Measurements from ENCODE around the gene AP2B1. TPM values are rescaled to one million over a fixed set of nuclear protein-coding genes. Genes with fewer than 3 reads are reported as not detected.

AP2B1 gene
- total RNA-seq, 4 donors from 2014 or later: 62.0 to 77.2 (median 70.1) TPM

DNA sequence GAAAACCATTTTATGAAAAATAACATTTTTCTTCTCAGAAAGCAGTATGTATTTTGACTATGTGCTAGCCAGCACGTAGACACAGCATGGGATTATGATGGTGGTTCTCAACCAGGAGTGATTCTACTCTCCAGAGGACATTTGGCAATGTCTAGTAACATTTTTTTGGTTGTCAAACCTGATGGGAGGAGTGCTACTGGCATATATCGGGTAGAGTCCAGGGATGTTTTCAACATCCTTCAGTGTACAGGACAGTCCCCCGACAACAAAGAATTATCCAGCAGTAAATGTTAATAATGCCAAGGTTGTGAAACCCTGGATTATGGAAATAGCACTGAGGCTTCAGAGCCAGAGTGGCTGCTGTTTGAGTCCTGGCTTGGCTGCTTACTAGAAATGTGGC lies 27.7 kb downstream of the AP2B1 start:
- TF ChIP-seq, protein P1, sequence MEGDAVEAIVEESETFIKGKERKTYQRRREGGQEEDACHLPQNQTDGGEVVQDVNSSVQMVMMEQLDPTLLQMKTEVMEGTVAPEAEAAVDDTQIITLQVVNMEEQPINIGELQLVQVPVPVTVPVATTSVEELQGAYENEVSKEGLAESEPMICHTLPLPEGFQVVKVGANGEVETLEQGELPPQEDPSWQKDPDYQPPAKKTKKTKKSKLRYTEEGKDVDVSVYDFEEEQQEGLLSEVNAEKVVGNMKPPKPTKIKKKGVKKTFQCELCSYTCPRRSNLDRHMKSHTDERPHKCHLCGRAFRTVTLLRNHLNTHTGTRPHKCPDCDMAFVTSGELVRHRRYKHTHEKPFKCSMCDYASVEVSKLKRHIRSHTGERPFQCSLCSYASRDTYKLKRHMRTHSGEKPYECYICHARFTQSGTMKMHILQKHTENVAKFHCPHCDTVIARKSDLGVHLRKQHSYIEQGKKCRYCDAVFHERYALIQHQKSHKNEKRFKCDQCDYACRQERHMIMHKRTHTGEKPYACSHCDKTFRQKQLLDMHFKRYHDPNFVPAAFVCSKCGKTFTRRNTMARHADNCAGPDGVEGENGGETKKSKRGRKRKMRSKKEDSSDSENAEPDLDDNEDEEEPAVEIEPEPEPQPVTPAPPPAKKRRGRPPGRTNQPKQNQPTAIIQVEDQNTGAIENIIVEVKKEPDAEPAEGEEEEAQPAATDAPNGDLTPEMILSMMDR (IDR thresholded peaks at IDR 0.05; ENCODE audit: low read depth): no peak

DNA sequence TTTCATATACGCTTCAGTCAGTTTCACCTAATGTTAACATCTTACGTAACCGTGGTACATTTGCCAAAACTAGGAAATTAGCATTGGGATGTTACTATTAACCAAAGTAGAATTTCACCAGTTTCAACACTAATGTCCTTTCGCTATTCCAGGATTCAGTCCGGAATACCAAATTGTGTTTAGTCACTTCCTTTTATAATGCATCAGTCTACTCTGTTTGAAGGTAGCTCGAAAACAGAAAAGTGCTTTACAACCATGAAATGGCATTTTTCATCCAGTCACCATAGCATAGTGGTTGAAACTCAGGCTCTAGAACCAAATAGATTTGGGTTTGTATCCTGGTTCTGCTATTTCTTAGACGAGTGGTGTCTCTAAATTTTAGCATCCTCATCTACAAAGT lies 29.4 kb downstream of the AP2B1 start:
- TF ChIP-seq, protein P1 (IDR thresholded peaks at IDR 0.05; ENCODE audit: low read depth): no peak

DNA sequence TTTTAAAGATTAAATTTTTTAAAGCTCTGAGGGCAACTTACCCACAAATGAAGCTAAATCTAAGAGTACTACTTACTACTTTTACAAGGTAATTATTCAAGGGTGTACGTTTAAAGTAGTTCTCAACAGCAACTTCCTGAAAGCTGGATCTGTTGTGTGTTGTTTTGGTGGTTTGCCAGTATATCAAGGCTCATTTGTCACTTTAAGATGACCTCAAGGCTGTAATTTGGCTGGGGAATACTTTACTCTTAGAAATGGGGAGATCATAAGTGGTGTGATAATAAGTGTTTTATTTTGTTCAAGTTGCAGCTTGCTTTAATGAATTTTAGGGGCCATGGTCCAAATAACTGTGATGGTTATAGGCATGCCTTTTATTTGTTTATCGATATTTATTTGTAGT lies 30.4 kb downstream of the AP2B1 start:
- TF ChIP-seq, protein P1 (IDR thresholded peaks at IDR 0.05; ENCODE audit: low read depth): no peak

DNA sequence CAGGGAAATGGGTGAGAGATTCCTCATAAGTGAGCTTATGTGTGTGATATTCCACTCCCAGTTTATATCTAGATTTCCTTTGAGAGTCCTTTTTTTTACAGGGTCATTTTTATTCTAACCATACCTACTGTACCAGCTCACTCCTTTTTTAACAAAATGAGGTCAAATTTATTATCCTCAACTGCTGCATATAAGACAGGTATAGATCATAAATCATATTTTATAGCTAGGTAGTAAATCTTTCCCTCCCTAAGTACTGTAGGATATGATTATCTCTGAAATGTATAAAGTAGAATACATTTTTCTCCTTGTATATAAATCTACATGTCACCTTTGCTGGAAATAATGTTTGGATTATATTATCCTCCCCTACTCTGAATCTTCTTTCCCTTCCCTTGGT lies 31.5 kb downstream of the AP2B1 start:
- TF ChIP-seq, protein P1 (IDR thresholded peaks at IDR 0.05; ENCODE audit: low read depth): no peak

DNA sequence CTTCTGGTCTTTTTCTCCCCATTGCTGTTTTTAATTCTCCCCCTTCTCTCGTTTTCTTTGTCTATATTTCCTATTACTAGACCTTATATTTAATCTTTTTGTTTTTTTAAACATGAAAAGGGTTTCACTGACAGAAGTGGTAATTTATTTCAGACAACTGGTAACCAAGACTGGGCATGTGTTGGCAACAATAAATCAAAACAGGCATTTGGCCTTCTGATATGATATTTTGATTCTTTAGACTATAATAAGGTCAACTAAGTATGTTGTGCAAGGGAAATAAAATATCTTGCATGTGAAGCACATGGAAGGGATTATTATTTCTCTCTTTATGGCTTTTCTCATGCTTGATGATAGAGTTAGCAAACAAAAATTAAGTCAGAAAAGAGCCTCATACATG lies 34.6 kb downstream of the AP2B1 start:
- TF ChIP-seq, protein P1 (IDR thresholded peaks at IDR 0.05; ENCODE audit: low read depth): no peak

DNA sequence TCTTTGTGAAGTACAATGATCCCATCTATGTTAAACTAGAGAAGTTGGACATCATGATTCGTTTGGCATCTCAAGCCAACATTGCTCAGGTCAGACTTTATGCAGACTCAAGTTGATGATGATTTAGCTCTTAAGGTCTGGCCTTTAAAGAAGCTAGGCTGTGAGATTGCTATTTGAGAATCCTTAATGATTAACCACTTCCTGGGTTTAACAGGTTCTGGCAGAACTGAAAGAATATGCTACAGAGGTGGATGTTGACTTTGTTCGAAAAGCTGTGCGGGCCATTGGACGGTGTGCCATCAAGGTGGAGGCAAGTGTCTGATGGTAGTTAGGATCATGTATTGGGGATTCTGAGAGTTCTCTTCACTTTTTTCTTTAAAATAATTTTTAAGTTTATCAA lies 40.3 kb downstream of the AP2B1 start:
- TF ChIP-seq, protein P1 (IDR thresholded peaks at IDR 0.05; ENCODE audit: low read depth): no peak

DNA sequence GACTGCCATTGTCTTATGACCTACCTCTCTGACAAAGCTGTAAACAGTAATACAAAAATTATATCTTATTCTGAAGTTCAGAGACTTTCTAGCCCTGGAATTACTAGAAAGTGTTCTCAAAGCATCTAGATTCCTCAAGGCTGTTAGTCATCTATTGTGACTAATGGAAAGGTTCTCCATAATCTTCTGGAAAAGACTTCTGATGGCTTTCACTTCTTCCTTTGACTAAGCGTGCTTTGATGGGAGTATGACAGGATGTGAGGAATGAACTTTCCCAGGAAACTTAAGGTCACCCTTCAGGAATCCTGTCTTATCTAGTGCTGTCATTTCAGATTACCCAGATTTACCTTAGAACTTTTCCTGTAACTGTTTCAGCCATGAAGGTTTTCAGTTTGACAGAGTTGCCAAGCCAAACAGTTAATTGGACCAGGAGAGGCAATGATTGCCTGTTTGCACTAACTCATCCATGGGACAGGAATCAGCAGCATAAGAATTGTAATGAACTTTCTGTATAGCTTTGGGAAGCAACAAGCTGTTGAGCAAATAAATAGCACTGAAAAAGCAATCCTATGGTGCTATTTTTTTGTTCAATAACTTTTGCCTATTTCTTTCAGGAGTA lies 43.5 kb downstream of the AP2B1 start:
- TF ChIP-seq, protein P1 (IDR thresholded peaks at IDR 0.05; ENCODE audit: low read depth): no peak
